DLD1 (cell line): ENCODE data around the gene GBX1.

Source experiments
- in situ Hi-C: cut with HindIII; loops from 2 replicates; pipeline ENCODE4 v1.10.0; 2017; ENCODE audit warnings: low sequenced_read_pairs

The GBX1 gene

DNA sequence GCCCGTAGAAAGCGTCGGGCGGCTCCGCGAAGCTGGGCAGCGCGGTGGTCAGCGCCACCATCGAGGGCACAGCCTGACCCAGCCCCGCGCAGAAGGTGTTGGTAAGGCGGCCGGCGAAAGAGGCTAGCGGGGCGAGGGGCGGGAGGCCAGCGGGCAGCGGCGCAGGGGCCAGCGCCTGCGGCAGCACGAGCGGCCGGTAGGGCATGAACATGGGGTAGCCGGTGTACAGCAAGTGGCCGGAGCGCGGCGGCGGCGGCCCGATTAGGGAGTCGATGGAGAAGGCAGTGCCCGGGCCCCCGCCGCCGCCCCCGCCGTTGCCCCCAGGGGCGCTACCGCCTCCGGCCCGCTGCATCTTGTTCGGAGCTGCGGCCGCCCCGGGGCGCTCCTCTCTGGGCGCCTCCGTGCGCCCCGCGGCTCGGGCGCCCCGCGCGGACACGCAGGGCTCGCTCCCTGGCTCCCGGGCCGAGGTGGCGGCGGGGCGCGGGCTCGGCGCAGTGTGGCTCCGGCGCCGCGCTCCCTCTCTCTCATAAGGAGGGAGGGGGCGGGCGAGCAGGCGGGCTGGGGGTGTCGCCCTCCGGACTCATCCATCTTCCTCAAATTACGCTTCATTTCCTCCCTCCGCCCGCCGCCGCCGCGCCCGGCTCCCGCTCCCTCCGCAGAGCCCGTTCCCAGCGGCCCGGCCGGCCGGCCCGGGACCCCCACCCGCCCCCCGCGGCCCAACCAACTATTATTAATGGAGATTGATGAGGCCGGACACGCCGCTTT, at the start of gene GBX1:
Gene GBX1 (minus strand): TSS at position 498 of the 765 bp plus-strand sequence. CDS start 146 bp downstream, at position 352.
- in situ Hi-C loops: loop anchor here (5.0 kb wide), 1 partner anchor 40 kb away; no protein-coding TSS in a partner anchor

DNA sequence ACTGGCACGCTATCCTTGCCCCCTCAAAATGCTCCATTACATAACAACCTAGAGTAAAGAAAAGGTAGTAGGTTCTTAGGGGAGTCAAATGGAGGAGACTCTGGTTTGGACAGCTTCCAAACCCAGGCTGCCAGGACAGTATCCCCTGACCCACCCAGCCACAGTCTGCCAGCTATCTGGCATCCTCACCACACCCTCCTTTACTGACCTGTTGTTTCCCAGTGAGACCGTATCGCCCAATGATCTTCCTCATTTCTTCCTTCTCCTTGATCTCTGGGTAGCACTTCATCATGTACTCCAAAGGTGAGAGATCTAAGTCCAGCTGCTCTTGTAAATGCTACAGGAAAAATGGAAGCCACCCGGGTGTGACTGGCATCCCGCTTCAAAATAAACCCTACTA, 47.9 kb upstream of the GBX1 start:
- in situ Hi-C loops: no loop called here

DNA sequence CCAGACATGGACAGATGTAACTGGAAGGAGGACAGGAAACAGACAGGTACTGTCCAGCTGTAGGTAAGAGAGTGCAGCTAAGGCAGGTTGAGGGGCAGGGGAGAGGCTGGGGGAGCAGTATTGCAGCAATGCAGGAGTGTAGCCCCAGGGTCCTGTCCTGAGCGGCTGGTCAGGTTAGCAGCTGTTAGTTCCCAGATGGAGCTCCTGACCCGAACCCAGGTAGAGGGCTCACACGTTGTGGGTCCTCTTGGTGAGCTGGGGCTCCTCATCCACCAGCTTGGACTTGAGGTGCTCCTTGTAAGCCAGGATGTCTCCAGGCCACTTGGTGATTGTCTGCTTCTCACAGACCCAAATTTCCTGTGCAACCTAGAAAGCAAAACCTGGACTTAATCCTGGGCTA, 46.3 kb upstream of the GBX1 start:
- in situ Hi-C loops: no loop called here

DNA sequence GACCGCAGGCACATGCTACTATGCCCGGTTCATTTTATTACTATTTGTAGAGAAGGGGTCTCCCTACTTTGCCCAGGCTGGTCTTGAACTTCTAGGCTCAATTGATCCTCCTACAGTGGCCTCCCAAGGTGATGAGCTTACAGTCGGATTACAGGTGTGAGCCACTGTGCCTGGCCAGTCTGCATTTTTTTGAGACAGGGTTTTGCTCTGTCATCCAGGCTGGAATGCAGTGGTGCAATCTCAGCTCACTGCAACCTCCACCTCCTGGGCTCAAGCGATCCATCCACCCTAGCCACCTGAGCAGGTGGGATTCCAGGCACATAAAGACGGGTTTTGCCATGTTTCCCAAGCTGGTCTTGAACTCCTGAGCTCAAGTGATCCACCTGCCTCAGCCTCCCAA, 45.1 kb upstream of the GBX1 start:
- in situ Hi-C loops: no loop called here

DNA sequence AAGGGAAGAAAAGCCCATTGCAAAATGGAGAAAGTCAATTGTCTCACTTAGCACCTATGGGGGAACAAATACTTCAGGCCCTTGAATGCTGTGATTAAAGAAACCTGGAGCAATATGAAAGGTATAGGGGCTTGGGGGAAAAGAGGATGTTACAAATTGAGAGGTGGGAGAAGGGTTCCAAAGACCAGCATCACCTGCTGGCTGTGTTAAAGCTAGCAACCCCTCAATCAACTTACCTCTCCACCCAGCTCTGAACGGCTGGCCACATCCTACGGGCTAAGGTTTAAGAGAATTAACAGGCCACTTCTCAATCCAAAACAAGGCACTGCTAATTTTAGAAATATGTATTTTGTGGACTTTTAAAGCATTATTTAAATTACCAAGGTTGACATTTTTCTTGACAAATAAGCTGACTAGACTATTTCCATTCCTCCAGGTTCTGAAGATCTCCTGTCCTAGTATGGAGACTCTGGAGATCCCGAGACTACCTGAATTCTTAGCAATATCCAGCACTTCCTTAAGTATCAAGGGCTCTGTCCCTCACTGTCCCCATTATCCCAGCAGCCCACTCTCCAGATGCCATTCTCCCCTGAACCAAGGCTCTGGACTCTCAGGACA, 43.8 kb upstream of the GBX1 start:
- in situ Hi-C loops: no loop called here

DNA sequence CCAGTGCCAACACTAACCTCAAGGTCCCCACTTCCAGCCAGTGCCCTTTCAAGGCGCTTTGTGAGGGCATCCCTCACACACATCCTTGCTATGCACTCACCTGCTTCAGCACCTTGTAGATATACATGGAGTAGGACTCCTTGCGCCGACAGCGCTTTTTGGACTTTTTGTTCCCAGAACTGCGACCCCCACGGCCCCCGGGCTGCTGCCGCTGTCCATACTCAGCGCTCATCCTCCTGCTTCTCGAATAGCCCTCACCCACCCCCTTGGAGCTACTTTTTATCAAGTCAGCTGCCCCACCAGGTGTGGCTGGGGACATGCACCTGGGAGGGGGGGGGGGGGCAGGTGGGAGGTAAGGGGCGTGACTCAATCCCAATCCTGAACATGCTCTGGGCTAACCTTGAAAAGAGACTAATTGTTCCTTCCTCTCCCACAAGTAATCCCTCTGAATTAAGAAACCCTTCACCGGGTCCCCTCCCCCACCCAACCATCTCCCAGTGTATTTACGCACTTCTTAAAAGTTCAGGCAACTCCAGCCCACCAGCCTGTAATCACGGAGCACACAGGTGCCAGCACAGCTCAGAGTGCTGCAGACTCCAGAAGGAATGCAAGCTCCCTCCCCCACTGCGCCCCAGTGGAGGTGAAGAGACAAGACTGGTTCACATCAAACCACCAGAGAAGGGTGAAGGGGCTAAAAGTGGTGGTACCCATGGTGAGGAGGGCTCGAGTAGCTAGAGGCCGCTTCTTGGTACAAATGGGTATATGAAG, 42.8 kb upstream of the GBX1 start, which contains the start of gene H2BK1:
Gene H2BK1 (minus strand): TSS at position 402 of the 768 bp plus-strand sequence. CDS start 170 bp downstream, at position 232.
- in situ Hi-C loops: no loop called here

DNA sequence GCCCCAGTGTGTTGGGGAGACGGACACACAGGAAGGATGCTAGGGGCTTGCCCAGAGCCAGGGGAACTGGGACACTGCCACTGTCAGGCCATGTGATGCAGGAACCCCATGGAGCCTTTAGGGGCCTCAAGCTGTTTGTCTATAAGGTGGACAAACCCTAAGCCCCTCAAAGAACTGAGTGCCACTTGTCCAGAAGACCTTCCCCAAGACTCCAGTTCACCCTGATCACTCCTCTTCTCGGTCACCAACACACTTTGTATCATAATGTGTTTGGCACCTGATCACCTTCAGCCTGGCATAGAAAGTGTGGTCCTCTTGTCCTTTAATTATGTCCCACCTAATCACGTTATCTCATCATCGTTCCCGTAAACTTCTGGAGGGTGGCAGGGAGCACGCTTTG, 42.1 kb upstream of the GBX1 start:
- in situ Hi-C loops: loop anchor here (5.0 kb wide), 1 partner anchor 42 kb away; the partner anchor contains the start of gene GBX1

DNA sequence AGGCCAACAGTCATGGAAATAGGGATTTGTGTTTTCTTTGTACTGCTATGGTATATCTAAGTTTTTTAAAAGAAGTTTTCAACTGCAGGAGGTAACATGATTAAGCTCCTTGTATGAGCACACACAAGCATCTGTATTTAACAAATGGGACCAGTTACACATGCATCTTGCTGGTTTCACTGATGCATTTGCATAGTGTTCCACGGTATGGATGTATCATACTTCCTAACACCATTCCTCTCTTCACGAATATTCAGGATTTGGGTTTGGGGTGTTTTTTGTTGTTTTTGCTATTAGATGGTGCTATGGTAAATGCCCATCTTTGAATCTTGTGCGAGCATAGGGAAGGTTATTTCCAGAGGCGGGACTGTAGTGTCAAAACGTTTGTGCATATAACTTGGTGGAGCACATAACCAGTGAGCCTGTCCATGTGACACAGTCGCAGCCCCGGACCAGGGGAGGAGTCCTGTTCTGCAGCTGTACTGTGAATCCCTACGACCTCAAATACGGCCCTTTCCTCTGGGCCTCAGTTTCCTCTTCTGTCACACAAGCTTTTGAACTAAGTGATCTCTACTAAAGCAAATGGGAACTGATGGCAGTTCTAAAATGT, 40.9 kb upstream of the GBX1 start:
- in situ Hi-C loops: loop anchor here (5.0 kb wide), 1 partner anchor 41 kb away; the partner anchor contains the start of gene GBX1

DNA sequence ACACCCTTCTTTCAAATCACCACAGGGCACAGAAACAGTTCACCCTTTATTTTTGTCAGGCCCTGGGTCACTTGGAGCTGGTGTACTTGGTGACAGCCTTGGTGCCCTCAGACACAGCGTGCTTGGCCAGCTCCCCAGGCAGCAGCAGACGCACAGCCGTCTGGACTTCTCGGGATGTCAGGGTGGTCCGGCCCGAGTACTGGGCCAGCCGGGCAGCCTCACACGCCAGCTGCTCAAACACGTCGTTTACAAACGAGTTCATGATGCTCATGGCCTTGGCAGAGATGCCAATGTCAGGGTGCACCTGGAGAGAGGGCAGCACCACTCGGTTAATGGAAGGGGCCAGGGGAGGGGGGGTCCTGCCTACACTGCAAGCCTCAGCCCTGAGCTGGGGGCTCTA, 40.3 kb upstream of the GBX1 start:
- in situ Hi-C loops: loop anchor here (5.0 kb wide), 1 partner anchor 41 kb away; the partner anchor contains the start of gene GBX1

DNA sequence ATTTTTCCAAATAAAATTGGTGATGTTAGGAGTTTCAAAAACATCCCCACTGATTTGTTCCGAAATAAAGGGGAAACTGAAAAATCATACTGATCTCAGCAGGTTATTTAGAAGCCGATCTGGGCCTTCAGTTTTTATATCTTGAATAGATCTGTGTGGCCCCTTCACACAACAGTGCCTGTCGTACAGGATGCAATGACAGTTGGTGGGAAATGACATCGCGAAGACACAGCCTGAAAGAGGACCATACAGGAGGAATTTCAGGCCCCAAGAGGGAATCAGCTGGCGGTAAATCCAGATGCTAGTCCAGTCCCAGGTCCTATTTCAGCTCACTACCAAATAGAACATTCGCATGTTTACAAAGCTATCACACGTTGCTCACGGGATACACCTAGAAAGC, 39.8 kb upstream of the GBX1 start:
- in situ Hi-C loops: loop anchor here (5.0 kb wide), 1 partner anchor 40 kb away; the partner anchor contains the start of gene GBX1

DNA sequence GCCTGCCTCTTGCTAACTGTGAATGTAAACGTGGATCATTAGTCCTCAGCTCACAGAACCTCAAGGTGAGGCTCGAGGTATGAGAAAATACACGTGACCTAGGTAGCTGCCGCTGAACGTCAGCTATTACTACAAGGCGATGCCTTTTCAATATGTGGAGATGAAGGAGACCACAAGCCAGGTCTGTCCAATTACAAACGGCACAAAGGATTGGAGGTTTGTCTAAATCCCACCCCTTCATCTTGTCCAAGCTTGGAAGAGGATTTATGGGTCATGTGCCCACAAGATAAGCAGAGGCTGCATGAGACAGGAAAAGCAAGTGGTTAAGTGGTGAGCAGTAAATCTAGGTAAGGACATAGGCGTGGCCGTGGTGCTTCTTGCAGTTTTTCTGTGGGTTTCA, 39.4 kb upstream of the GBX1 start:
- in situ Hi-C loops: loop anchor here (5.0 kb wide), 1 partner anchor 40 kb away; the partner anchor contains the start of gene GBX1

DNA sequence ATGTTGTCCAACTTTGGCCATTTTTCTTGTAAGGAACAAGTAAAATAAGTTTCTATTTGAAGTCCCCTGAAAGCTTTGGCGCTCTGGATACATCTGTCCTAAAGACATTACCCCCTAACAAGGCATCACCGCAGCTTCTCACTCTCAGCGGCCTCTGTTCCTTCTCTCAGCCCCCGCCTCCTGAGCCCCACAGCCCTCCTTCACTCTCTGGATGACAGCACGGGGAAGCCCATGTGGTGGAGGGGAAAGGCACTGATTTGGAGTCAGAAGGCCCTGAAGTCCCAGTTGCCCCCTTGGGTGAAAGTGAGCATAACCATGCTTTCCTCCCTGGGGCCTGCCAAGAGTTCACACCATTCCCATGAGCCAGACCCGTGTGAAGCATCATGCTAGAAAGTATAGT, 38.2 kb upstream of the GBX1 start:
- in situ Hi-C loops: loop anchor here (5.0 kb wide), 1 partner anchor 38 kb away; the partner anchor contains the start of gene GBX1

DNA sequence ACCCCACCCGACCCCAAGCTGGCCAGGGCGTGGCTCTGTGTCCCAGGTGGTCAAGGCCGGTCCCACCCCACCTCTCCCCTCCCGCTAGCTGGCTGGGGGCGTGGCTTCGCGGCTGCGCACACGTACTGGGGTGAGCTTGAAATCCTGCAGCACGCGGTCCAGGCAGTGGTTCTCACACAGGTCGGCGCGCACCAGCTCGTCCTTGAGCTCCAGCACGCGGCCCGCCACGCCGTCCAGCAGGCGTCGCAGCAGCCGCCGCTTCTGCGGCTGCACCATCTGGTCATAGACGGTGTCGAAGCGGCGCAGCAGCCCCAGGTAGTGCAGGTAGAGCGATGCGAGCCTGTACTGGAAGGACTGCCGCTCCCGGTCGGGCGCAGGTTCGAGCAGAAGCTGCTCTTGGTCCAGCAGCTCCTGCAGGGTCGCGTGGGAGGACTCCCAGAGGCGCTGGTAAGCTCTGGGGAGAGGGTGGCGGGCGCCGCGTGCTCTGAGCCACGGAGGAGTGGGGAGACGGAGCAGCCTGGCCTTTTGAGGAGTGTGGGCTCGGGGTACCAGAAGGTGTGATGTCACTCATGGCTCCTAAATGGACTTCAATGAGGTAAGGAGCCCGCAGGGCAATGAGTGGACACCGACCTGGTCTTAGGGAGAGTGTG, 37.0 kb upstream of the GBX1 start:
- in situ Hi-C loops: loop anchor here (5.0 kb wide), 1 partner anchor 37 kb away; the partner anchor contains the start of gene GBX1

DNA sequence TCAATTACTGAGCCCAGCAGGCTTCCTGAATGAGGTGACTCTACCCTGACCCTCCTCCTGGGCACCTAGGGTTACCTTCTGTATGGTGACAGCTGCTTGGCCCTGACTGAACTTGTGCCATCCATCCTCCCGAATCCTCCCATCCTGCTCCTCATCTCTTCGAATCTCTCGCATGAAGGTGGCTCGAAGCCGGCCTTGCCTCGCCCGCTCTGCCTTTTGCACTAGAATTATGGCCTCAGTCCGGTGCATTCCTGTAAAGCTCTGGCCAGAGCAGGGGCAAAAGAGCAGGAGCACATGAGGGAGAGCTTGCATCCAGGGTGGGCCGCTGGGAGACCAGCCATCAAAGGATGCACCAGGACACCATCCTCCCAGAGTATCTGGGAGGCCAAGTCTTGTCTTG, 35.3 kb upstream of the GBX1 start:
- in situ Hi-C loops: no loop called here

DNA sequence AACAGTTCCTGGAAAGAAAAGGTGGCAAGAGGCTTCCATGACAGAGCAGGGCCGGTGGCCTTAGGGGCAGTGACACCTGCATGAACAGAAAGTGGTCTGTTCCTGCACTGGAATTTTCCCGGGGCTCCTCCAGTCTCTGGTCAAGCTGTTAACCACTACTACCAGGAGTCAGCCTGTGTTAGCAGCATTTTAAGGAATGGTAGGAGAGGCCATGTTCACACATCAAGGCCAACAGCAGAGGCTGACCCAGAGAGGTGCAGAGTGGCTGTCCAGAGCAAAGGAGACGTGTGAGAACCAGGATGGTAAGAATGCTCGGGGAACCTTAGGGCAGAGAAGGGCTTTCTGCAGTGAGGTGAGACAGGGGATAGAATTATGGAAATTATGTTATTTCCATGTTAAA, 34.3 kb upstream of the GBX1 start:
- in situ Hi-C loops: no loop called here

DNA sequence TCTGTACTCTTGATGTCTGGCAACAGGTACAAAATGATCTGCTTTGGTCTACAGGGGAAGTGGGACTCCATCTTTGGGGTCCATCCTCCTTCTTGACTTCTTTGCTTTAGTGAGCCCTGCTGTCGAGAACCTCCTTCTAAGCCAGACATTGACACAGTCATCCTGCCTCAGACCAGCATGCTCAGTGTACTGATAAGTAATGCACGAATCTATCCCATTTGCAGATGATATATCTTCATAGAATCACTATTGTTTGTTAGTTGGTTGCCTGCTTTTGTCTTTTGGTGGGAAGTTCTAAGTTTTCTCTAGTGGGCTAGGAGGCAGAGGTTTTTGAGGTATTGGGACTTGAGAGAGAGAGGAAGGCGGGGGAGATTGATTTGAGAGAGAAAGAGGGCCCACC, 33.9 kb upstream of the GBX1 start:
- in situ Hi-C loops: no loop called here

DNA sequence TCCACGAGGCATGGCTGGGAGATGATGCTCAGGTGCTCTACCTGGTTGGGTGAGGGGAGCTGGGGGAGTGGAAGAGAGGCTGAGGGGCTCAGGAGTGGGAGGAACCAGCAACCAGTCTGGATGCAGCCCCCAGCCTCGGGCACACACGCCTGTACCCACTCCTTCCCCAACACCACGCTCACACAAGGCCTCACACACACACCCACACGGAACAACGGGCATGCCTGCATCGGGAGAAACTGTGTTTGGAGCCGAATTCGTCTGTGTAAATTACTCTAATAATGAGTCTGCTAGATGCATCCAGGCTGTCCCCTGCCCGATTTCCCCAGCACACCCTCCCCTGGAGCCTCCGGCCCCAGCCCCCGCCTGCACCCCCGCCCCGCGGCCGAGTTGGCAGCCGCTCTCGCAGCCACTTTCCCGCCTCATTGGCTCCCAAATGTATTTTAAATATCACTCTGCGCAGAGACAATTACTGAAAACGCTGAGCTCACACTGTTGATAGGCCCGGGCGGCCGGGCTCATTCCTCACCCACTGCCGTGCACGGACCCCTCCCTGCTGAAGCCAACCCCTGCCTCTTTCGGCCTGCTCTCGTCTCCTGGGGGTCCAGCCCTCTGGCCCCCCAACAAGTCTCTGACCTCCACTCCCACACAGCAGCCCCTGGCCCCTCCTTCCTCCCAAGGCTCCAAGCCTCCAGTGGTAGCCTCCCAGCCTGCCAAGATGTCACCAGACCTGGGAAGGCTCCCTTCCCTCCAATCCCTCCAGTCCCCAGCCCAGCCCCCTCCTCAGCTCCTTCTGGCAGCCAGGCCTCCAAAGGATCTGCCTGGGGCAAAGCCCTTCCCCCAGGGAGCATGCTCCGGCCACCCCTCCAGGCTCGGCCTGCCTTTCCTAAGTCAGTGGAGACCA, 31.7 kb upstream of the GBX1 start:
- in situ Hi-C loops: no loop called here

DNA sequence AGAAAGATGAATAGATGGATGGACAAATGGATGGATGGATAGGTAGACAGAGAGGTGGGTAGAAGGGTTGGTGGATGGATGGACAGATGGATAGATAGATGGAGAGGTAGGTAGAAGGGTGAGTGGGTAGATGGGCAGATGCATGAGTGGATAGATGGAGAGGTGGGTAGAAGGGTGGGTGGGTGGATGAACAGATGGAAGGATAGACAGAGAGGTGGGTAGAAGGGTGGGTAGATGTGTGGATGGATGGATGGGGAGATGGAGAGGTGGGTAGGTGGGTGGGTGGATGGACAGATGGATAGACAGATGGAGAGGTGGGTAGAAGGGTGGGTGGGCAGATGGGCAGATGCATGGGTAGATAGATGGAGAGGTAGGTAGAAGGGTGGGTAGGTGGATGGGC, 30.4 kb upstream of the GBX1 start:
- in situ Hi-C loops: no loop called here
